CD4-positive, alpha-beta T cell treated with Interleukin-15 for 1 hour (primary cell): Measurements from ENCODE around the gene ZNF780B.
"Not testable (repeated sequence)": the region's sequence is repeated elsewhere in the genome, so short reads cannot be mapped to it uniquely, and the experiment has no call there.

ENCODE experiments used
- DNase-seq: peaks from one replicate; pipeline ENCODE4 v3.0.0-alpha.2; 2020

Gene ZNF780B

GRCh38 chr19:40055832-40056504 is at the start of gene ZNF780B:
TSS of gene ZNF780B (minus strand) at chr19:40056231. CDS start at chr19:40050332, 5,899 bp downstream.
- DNase-seq = peak; percentile 53

GRCh38 chr19:40104754-40105153 is 48.7 kb upstream of the ZNF780B start:
- no peak for DNase-seq

GRCh38 chr19:40103600-40103999 is 47.6 kb upstream of the ZNF780B start:
- DNase-seq = no peak

- DNase-seq = no peak
These were observed 45.8 kb upstream of the ZNF780B start for GRCh38 chr19:40101813-40102212.

GRCh38 chr19:40093416-40093815 is 37.4 kb upstream of the ZNF780B start:
- DNase-seq = no peak

- no peak for DNase-seq
These were observed 35.4 kb upstream of the ZNF780B start for GRCh38 chr19:40091205-40092129.

- DNase-seq = peak; percentile 67
These were observed 34.5 kb upstream of the ZNF780B start, which contains the start of gene ZNF780A for GRCh38 chr19:40090241-40091204. TSS of gene ZNF780A (minus strand) at chr19:40090943. CDS start at chr19:40084753, 6,190 bp downstream.

GRCh38 chr19:40089462-40089861 is 33.4 kb upstream of the ZNF780B start:
- no peak for DNase-seq

GRCh38 chr19:40088299-40089047 is 32.4 kb upstream of the ZNF780B start:
- no peak for DNase-seq

- no peak for DNase-seq
These were observed 28.9 kb upstream of the ZNF780B start for GRCh38 chr19:40084948-40085347.

GRCh38 chr19:40081411-40081810 is 25.4 kb upstream of the ZNF780B start:
- DNase-seq = no peak

- DNase-seq = no peak
These were observed 24.3 kb upstream of the ZNF780B start for GRCh38 chr19:40080289-40080688.

GRCh38 chr19:40078377-40078776 is 22.3 kb upstream of the ZNF780B start:
- DNase-seq = no peak

- no peak for DNase-seq
These were observed 14.0 kb upstream of the ZNF780B start for GRCh38 chr19:40070058-40070457.

- DNase-seq = no peak
These were observed 3.6 kb upstream of the ZNF780B start for GRCh38 chr19:40059624-40060023.

- no peak for DNase-seq
These were observed 1.1 kb upstream of the ZNF780B start for GRCh38 chr19:40057166-40057565.

- no peak for DNase-seq
These were observed 474 bp upstream of the ZNF780B start for GRCh38 chr19:40056505-40056904.

GRCh38 chr19:40055049-40055448 is 982 bp downstream of the ZNF780B start:
- no peak for DNase-seq

GRCh38 chr19:40054632-40055031 is 1.4 kb downstream of the ZNF780B start:
- no peak for DNase-seq

- no peak for DNase-seq
These were observed 2.5 kb downstream of the ZNF780B start for GRCh38 chr19:40053491-40053890.

GRCh38 chr19:40041718-40042117 is 14.3 kb downstream of the ZNF780B start:
- not testable (repeated sequence) for DNase-seq

GRCh38 chr19:40038047-40038446 is 18.0 kb downstream of the ZNF780B start:
- not testable (repeated sequence) for DNase-seq
